Activated CD8-positive, alpha-beta memory T cell treated with anti-CD3 and anti-CD28 coated beads for 36 hours (primary cell): ENCODE data around the gene SFMBT1. TPM values are rescaled to one million over a fixed set of nuclear protein-coding genes. Genes with fewer than 3 reads are reported as not detected.
"Not testable (repeated sequence)": the region's sequence is repeated elsewhere in the genome, so short reads cannot be mapped to it uniquely, and the experiment has no call there.

Experiments
- CTCF ChIA-PET: fragments of 350-600 bp; sonication (Branson Sonifier 250); formaldehyde crosslinking; loops from one replicate; lab custom pipeline; 2021; ENCODE audit warnings: antibody characterized with exemption; lab: Charles Lee
- POLR2A ChIA-PET: fragments of 350-600 bp; sonication (Branson Sonifier 250); formaldehyde crosslinking; loops from one replicate; lab custom pipeline; 2021; ENCODE audit warnings: antibody characterized with exemption; lab: Charles Lee
- total RNA-seq, 2 experiments: library from RNA; stranded (reverse); gene quantifications; one replicate each; pipeline ENCODE4 v1.2.3, GENCODE V29; 2021

SFMBT1 gene
- total RNA-seq, 2 experiments from 2014 or later, result 17.4 to 20.3 TPM

- POLR2A ChIA-PET, result interaction anchor here (0.7 to 1.2 kb wide), 4 partner anchors 29 to 151 kb away, joined by 3 to 7 read pairs (median 4); no protein-coding TSS in a partner anchor
- CTCF ChIA-PET, result interaction anchor here (0.8 to 2.0 kb wide), 4 partner anchors 17 to 152 kb away, joined by 3 to 5 read pairs (median 4); no protein-coding TSS in a partner anchor
These were observed 959 bp downstream of the SFMBT1 start for GRCh38 chr3:53044711-53045517.

GRCh38 chr3:53044371-53044710 lies 1.5 kb downstream of the SFMBT1 start:
- CTCF ChIA-PET, result interaction anchor here (2.0 kb wide), 1 partner anchor 151 kb away, joined by 5 read pairs; no protein-coding TSS in a partner anchor
- POLR2A ChIA-PET, result no interaction called here

GRCh38 chr3:53043738-53044137 lies 2.1 kb downstream of the SFMBT1 start:
- POLR2A ChIA-PET, result no interaction called here

GRCh38 chr3:53042651-53043050 lies 3.2 kb downstream of the SFMBT1 start:
- CTCF ChIA-PET, result interaction anchor here (2.0 kb wide), 1 partner anchor 149 kb away, joined by 5 read pairs; no protein-coding TSS in a partner anchor
- POLR2A ChIA-PET, result interaction anchor here (0.5 kb wide), 1 partner anchor 292 kb away, joined by 3 read pairs; no protein-coding TSS in a partner anchor

More at GRCh38 chr3:53043738-53044137, 2.1 kb downstream of the SFMBT1 start:
- CTCF ChIA-PET, result interaction anchor here (0.7 to 2.0 kb wide), 2 partner anchors 151 to 354 kb away, joined by 3 to 5 read pairs; no protein-coding TSS in a partner anchor

GRCh38 chr3:53040351-53040820 lies 5.5 kb downstream of the SFMBT1 start:
- ChIA-PET POLR2A (interaction anchor here (0.5 kb wide), 1 partner anchor 147 kb away, joined by 4 read pairs; no protein-coding TSS in a partner anchor), CTCF (no interaction called here)

DNA sequence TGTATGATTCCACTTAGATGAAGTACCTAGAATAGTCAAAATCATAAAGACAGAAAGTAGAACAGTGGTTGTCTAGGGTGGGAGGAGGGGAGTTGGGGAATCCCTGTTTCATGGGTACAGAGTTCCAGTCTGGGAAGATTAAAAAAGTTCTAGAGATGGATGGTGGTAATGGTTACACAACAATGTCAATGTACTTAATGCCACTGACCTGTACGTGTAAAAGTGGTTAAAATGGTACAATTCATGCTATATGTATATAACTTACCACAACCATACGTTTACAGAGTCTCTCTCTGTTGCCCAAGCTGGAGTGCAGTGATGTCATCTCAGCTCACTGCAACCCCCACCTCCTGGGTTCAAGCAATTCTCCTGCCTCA lies 6.5 kb downstream of the SFMBT1 start:
- ChIA-PET POLR2A (no interaction called here), CTCF (no interaction called here)

DNA sequence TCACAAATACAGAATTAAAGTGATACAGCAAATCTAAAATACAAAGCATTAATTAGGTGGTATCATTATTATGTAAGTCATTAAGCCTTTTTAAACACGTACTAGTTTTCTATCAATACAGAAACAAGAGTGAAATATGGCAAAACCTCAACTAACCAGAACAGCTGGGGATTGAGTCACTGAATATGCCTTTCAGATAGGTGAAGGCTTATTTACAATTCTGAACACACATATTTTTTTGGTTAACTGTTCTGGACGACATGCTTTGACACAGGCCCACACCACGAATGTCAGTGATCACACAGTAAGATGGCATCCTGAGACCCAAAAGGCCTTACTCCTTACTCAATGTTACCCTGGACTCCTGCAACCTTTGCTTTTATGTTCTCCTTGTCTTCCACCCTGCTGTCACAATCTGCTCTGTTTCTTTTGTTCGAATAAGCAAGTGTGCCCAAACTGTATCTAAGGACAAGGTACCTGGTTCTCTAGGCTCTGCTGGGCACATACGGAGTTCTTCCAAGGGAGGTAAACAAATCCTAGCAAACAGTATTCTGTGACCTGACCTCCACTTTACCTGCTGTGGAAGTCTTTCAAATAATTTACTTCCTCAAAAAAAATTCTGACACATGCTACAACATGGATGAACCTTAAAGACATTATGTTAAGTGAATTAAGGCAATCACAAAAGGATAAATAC lies 7.0 kb downstream of the SFMBT1 start:
- CTCF ChIA-PET, result no interaction called here
- POLR2A ChIA-PET, result no interaction called here

DNA sequence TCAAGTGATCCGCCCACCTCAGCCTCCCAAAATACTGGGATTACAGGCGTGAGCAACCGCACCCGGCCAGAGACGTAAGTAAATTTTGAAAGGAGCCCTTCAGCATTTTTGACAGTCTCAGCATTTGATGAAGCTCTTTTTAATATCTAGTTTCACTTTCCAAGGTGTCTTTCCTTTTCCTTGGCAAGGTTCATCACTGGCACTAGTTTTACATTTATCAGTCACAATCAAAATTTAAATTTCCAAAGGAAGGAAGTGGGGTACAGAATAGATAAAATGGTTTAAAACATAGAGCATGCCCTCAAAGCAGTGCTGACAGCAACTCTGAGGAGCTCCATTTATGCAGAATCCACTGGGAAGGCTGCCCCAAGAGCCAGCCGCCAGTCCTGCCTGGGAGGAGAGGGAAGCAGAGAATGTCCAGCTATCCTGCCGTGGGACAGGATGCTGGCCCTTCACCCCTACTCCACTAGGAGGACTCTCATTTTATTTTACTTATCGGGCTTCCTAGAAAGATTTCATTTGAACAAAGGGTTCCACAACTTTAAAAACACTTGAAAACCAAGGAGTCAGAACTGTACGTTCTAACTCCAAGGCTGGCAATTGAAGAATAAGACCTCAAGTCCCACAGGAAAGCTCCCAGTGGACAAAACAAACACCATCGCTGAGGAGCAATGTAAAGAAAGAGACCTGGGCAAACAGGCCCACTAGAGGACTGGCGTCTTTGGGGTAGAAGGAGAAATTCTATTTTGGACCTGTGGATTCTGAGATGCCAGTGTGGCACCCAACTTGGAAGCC lies 9.9 kb downstream of the SFMBT1 start:
- POLR2A ChIA-PET, result no interaction called here
- CTCF ChIA-PET, result no interaction called here

DNA sequence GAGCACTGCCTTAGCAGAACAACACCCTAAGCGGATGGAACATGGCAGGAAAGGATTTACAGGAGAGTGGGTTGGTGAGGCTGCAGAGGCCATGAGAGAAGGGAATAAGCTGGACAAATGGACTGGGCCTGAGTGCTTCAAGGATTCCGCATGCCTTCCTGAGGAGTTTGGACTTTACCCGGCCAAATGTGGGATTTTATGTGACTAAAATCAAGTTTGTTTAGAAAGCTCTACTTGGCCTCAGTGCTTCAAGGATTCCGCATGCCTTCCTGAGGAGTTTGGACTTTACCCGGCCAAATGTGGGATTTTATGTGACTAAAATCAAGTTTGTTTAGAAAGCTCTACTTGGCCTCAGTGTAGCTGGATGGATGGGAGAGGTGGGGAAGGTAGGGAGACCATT lies 10.9 kb downstream of the SFMBT1 start:
- CTCF ChIA-PET, result interaction anchor here (1.3 kb wide), 1 partner anchor 342 kb away, joined by 3 read pairs; no protein-coding TSS in a partner anchor
- POLR2A ChIA-PET, result not testable (repeated sequence)

DNA sequence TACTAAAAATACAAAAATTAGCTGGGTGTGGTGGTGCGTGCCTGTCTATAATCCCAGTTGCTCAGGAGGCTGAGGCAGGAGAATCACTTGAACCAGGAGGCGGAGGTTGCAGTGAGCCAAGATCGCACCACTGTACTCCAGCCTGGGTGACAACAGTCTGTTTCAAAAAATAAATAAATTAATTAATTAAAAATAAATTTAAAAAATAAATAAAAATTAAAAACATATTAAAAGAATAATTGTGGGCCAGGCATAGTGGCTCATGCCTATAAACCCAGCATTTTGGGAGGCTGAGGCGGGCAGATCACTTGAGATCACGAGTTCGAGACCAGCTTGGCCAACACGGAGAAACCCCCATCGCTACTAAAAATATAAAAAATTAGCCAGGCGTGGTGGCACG lies 11.5 kb downstream of the SFMBT1 start:
- POLR2A ChIA-PET, result not testable (repeated sequence)
- CTCF ChIA-PET, result interaction anchor here (1.3 kb wide), 1 partner anchor 341 kb away, joined by 3 read pairs; no protein-coding TSS in a partner anchor

DNA sequence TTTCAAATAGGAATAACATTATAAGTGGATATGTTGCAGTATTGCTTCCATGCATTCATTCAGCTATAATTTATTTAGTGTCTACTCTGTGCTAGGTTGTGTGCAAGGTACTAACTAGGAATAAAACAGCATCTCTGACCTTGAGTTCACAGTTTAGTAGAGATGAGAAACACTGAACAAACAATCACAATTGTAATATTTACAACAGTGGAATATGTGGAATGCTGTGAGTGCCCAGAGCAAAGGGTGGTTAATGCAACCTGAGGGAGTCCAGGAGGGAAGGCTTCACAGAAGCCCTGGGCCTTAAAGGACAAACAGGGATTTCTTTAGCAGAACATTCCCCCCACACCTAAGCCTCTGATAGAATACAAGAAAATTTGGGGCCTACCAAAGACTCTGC lies 13.3 kb downstream of the SFMBT1 start:
- ChIA-PET CTCF (interaction anchor here (0.7 kb wide), 1 partner anchor 171 kb away, joined by 3 read pairs; no protein-coding TSS in a partner anchor), POLR2A (no interaction called here)

DNA sequence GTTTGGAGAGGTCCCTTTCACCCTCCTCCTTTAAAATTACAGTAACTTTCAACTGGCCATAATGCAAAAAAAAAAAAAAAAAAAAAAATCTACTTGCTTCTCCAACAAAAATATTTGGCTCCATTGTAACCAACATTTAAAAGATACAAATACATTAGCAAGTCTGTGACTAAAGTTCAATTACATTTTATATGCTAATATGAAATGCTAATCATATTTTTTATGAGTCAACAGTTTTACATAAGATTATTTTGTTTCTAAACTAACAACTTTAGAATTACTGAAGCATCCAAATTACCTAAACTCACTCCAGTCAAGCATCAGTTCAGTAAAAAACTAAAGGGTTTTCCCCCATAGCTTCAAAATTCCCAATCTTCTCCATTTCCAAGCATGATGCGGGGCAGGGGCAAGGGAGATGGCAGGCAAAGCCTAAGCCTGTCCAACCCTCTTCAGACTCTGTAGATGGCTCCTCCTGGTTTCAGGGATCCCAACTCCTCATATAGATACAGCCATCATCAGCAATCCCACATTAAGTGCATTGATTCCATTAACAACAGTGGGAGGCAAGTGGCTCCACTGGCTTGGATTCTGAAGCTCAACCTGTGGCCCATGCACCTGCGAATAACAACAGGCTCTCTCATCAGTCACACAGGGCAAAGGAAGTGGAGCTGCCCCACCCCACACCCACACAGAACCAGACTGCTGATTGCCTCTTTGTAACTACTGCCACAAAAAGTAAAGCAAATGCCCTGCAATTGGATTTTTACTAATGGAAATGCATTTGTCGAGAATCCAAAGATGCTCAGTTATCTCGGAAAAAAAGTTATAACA lies 15.0 kb downstream of the SFMBT1 start:
- POLR2A ChIA-PET, result no interaction called here

DNA sequence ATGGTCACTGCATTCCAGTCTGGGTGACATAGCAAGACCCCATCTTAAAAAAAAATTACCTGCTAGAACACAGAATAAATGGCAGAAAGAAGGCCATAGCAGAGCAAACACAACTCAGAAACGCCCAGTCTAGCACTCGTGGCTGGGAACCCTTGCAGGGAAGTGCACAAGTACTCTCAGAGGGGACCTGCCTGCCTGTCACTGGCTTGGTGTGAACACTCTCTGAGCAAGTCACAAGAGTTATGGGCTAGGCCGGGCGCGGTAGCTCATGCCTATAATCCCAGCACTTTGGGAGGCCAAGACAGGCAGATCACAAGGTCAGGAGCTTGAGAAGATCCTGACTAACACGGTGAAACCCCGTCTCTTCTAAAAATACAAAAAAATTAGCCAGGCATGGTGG lies 17.2 kb downstream of the SFMBT1 start:
- CTCF ChIA-PET, result no interaction called here
- POLR2A ChIA-PET, result no interaction called here

More for the DNA sequence above, 15.0 kb downstream of the SFMBT1 start:
- CTCF ChIA-PET, result interaction anchor here (0.6 kb wide), 1 partner anchor 46 kb away, joined by 3 read pairs; no protein-coding TSS in a partner anchor

- ChIA-PET CTCF (interaction anchor here (1.1 to 1.2 kb wide), 2 partner anchors 19 to 46 kb away, joined by 3 read pairs; no protein-coding TSS in a partner anchor), POLR2A (no interaction called here)
These were observed 18.5 kb downstream of the SFMBT1 start for GRCh38 chr3:53027254-53027844.

- CTCF ChIA-PET, result interaction anchor here (0.9 to 1.2 kb wide), 2 partner anchors 46 to 169 kb away, joined by 3 read pairs; no protein-coding TSS in a partner anchor
- POLR2A ChIA-PET, result no interaction called here
These were observed 19.3 kb downstream of the SFMBT1 start for GRCh38 chr3:53026382-53027162.

DNA sequence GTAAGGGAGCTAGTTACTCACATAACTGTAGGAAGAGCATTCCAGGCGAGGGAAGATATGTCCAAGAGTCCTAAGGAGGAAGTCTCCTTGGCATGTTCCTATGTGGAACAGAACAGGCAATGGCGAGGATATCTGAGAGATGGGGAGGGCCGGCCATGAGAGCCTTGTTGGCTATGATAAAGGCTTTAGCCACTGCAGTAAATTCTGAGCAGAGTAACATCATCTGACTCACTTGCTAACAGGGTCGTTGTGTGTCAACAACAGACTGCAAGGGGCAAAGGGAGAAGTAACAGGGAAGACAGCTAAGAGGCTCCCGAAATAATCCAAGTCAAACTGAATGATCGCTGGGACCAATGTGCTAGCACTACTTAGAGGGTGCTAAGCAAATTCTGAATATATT lies 21.6 kb downstream of the SFMBT1 start:
- ChIA-PET CTCF (no interaction called here), POLR2A (no interaction called here)
